A673 (cell line): ENCODE results near the gene FIBCD1. TPM values are rescaled to one million over a fixed set of nuclear protein-coding genes. Genes with fewer than 3 reads are reported as not detected.
A peak's percentile ranks its signal among the peaks of the same experiment; 100 is the strongest.

Experiments
- BruUV-seq: library from RNA; stranded (reverse); fragments of 400-500 nt; replicated peaks from 2 replicates; lab custom pipeline; 2021; lab: Mats Ljungman, UMichigan
- CTCF ChIA-PET: fragments of 300-600 bp; sonication (Branson Sonifier 250); formaldehyde crosslinking; loops from one replicate; lab custom pipeline; 2022; ENCODE audit warnings: antibody characterized with exemption; lab: Charles Lee
- POLR2A ChIA-PET: fragments of 300-600 bp; sonication (Branson Sonifier 250); formaldehyde crosslinking; loops from one replicate; lab custom pipeline; 2022; ENCODE audit warnings: antibody characterized with exemption; ENCODE audit not compliant: low non-redundant PET; lab: Charles Lee
- DNase-seq: peaks from one replicate; pipeline ENCODE4 v3.0.0-alpha.2; 2015; ENCODE audit warnings: low spot score
- H3K27ac ChIP-seq: fragments of 200-600 bp; sonication (generic); 2 replicates; pipeline ENCODE4 v1.5.1; 2016; ENCODE audit warnings: mixed run types, low read depth, mild to moderate bottlenecking, mixed read lengths, antibody characterized with exemption, low read length; ENCODE audit not compliant: poor library complexity, severe bottlenecking
- H3K27me3 ChIP-seq: fragments of 200-600 bp; sonication (generic); replicated peaks from 2 replicates; pipeline ENCODE4 v1.6.1; 2017; ENCODE audit warnings: mixed run types, low read depth, mild to moderate bottlenecking, mixed read lengths, antibody characterized with exemption, low read length; ENCODE audit not compliant: insufficient read depth, poor library complexity
- H3K36me3 ChIP-seq: fragments of 200-600 bp; sonication (generic); 2 replicates; pipeline ENCODE4 v1.6.1; 2016; ENCODE audit warnings: mixed run types, mild to moderate bottlenecking, mixed read lengths, antibody characterized with exemption, low read length; ENCODE audit not compliant: insufficient read depth, poor library complexity, severe bottlenecking
- H3K4me1 ChIP-seq: fragments of 200-600 bp; sonication (generic); 2 replicates; pipeline ENCODE4 v1.6.1; 2017; ENCODE audit warnings: mixed run types, mild to moderate bottlenecking, mixed read lengths, antibody characterized with exemption, low read length; ENCODE audit not compliant: insufficient read depth, poor library complexity, severe bottlenecking
- H3K4me3 ChIP-seq: fragments of 200-600 bp; sonication (generic); 2 replicates; pipeline ENCODE4 v1.5.1; 2016; ENCODE audit warnings: low read depth, mixed run types, mild to moderate bottlenecking, mixed read lengths, low read length; ENCODE audit not compliant: poor library complexity, severe bottlenecking
- H3K9me3 ChIP-seq: fragments of 200-600 bp; sonication (generic); 2 replicates; pipeline ENCODE4 v1.6.1; 2016; ENCODE audit warnings: mixed run types, low read depth, mild to moderate bottlenecking, mixed read lengths, antibody characterized with exemption, low read length; ENCODE audit not compliant: poor library complexity, severe bottlenecking
- EZH2 ChIP-seq: fragments of 200-600 bp; sonication (generic); IDR thresholded peaks from 2 replicates; pipeline ENCODE4 v1.6.1; 2017; ENCODE audit warnings: borderline replicate concordance, low read depth, mild to moderate bottlenecking, mixed read lengths, antibody characterized with exemption, low read length; ENCODE audit not compliant: poor library complexity, severe bottlenecking
- intact Hi-C: fragments of 100-400 bp; cut with micrococcal nuclease; formaldehyde crosslinking; loops from one replicate; pipeline ENCODE4 v1.10.0; 2022; ENCODE audit not compliant: unreplicated experiment
- total RNA-seq: library from RNA; stranded (reverse); gene quantifications from 2 replicates; pipeline ENCODE4 v1.2.3, GENCODE V29; 2021
- TF ChIP-seq, protein P1 (sequence below): fragments of 300-800, 200-600 bp; sonication (generic); conservative IDR thresholded peaks from 2 replicates; pipeline ENCODE4 v1.5.1; 2017; ENCODE audit warnings: low read depth, mild to moderate bottlenecking, antibody characterized with exemption, low read length, moderate library complexity, mixed read lengths

The FIBCD1 gene
- total RNA-seq, 1 experiment from 2014 or later, result 0.19 TPM

DNA sequence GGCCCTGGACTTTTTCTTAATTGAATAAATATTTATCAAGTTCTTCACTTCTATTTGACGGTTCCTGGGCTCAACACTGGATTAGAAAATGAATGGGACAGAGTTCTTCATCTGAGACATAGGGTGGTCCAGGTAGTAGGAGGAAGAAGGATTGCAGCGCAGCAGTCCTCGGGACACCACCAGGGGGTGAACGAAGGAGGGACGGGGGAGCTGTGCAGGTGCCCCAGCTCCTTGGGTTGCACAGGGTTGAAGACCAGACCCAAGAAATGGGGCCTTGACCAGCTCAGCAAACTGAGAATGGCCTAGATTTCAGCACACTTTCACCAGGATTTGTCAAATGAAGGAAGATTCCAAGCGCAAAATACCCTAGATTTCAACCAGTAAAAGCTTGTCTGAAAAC lies 74.5 kb downstream of the FIBCD1 start:
- Histone ChIP-seq H3K27me3 (no peaks in the 10 kb centered on the region), H3K4me3 (no peak overlapping the region), H3K36me3 (peaks cover 53% of the 10 kb centered on the region), H3K9me3 (no peaks in the 10 kb centered on the region), H3K4me1 (peaks cover 13% of the 10 kb centered on the region), H3K27ac (no peak overlapping the region)
- ChIA-PET CTCF (no interaction called here), POLR2A (no interaction called here)
- intact Hi-C loops, result no loop called here
- TF ChIP-seq, protein P1, sequence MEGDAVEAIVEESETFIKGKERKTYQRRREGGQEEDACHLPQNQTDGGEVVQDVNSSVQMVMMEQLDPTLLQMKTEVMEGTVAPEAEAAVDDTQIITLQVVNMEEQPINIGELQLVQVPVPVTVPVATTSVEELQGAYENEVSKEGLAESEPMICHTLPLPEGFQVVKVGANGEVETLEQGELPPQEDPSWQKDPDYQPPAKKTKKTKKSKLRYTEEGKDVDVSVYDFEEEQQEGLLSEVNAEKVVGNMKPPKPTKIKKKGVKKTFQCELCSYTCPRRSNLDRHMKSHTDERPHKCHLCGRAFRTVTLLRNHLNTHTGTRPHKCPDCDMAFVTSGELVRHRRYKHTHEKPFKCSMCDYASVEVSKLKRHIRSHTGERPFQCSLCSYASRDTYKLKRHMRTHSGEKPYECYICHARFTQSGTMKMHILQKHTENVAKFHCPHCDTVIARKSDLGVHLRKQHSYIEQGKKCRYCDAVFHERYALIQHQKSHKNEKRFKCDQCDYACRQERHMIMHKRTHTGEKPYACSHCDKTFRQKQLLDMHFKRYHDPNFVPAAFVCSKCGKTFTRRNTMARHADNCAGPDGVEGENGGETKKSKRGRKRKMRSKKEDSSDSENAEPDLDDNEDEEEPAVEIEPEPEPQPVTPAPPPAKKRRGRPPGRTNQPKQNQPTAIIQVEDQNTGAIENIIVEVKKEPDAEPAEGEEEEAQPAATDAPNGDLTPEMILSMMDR, result no peak
- no peak for TF ChIP-seq EZH2
- no peak for DNase-seq
- BruUV-seq, result no TSS peak

DNA sequence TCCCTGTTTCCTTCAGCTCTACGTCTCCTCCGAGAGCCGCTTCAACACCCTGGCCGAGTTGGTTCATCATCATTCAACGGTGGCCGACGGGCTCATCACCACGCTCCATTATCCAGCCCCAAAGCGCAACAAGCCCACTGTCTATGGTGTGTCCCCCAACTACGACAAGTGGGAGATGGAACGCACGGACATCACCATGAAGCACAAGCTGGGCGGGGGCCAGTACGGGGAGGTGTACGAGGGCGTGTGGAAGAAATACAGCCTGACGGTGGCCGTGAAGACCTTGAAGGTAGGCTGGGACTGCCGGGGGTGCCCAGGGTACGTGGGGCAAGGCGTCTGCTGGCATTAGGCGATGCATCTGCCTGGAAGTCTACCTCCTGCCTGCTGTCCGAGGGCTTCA lies 76.3 kb downstream of the FIBCD1 start:
- peaks cover 7% of the 10 kb centered on the region for H3K4me1 ChIP-seq
- DNase-seq, result no peak
- no peaks in the 10 kb centered on the region for H3K27me3 ChIP-seq
- peak overlapping the region; percentile 6 for H3K27ac ChIP-seq
- TF ChIP-seq EZH2, result no peak
- TF ChIP-seq, protein P1, result no peak
- ChIA-PET POLR2A (no interaction called here), CTCF (interaction anchor here (0.6 kb wide), 1 partner anchor 155 kb away, joined by 6 read pairs; no protein-coding TSS in a partner anchor)
- H3K36me3 ChIP-seq, result peaks cover 49% of the 10 kb centered on the region
- H3K9me3 ChIP-seq, result no peaks in the 10 kb centered on the region
- intact Hi-C loops, result loop anchor here (2.0 kb wide), 2 partner anchors 92 to 156 kb away; no protein-coding TSS in a partner anchor
- H3K4me3 ChIP-seq, result no peak overlapping the region
- no TSS peak for BruUV-seq

- CTCF ChIA-PET, result no interaction called here
- POLR2A ChIA-PET, result no interaction called here
- DNase-seq, result no peak
- TF ChIP-seq EZH2, result no peak
- TF ChIP-seq, protein P1, result no peak
- no peaks in the 10 kb centered on the region for H3K27me3 ChIP-seq
- peaks cover 54% of the 10 kb centered on the region for H3K36me3 ChIP-seq
- intact Hi-C loops, result loop anchor here (2.0 kb wide), 2 partner anchors 91 to 155 kb away; no protein-coding TSS in a partner anchor
- peaks cover 10% of the 10 kb centered on the region for H3K4me1 ChIP-seq
- H3K4me3 ChIP-seq, result no peak overlapping the region
- peak overlapping the region; percentile 6 for H3K27ac ChIP-seq
- H3K9me3 ChIP-seq, result no peaks in the 10 kb centered on the region
- no TSS peak for BruUV-seq
Measured at GRCh38 chr9:130862217-130862616, 76.8 kb downstream of the FIBCD1 start.
